Breast epithelium (tissue), 3 donors: Measurements from ENCODE around the gene LANCL3.

ENCODE experiments used
- CTCF ChIP-seq, 3 donors: fragments of 450-650 bp; IDR thresholded peaks; one replicate each; pipeline ENCODE4 v1.5.1; 2016 to 2017; ENCODE audit warnings: antibody characterized with exemption in 3 of 3, mild to moderate bottlenecking in 3 of 3, moderate library complexity in 3 of 3
- POLR2AphosphoS5 ChIP-seq, 3 donors: sonication (generic); formaldehyde crosslinking; IDR thresholded peaks; one replicate each; pipeline ENCODE4 v1.6.1; 2017; ENCODE audit warnings: antibody characterized with exemption in 3 of 3

GRCh38 chrX:37613933-37614332 lies 42.5 kb downstream of the LANCL3 start:
- TF ChIP-seq POLR2AphosphoS5 (IDR thresholded peaks at IDR 0.05), result no peak
- TF ChIP-seq CTCF (IDR thresholded peaks at IDR 0.05), result no peak
